Hepatocyte (in vitro differentiated cells): ENCODE results near the gene OR8B4. TPM values are rescaled to one million over a fixed set of nuclear protein-coding genes. Genes with fewer than 3 reads are reported as not detected.

Source experiments
- DNase-seq: peaks from one replicate; pipeline ENCODE4 v3.0.0-alpha.2; 2016; ENCODE audit warnings: low spot score
- H2AFZ ChIP-seq: fragments of 200-600 bp; sonication (generic); 2 replicates; pipeline ENCODE4 v1.6.0; 2016; ENCODE audit warnings: antibody characterized with exemption, mild to moderate bottlenecking
- H3K27ac ChIP-seq: fragments of 200-600 bp; sonication (generic); 2 replicates; pipeline ENCODE4 v1.5.1; 2016; ENCODE audit warnings: mild to moderate bottlenecking
- H3K27me3 ChIP-seq: fragments of 200-600 bp; sonication (generic); 2 replicates; pipeline ENCODE4 v1.6.1; 2016
- H3K36me3 ChIP-seq: fragments of 200-600 bp; sonication (generic); replicated peaks from 2 replicates; pipeline ENCODE4 v1.5.1; 2016; ENCODE audit warnings: low read depth; ENCODE audit not compliant: insufficient read depth
- H3K4me1 ChIP-seq: fragments of 200-600 bp; sonication (generic); 2 replicates; pipeline ENCODE4 v1.5.1; 2016; ENCODE audit warnings: mild to moderate bottlenecking, moderate library complexity; ENCODE audit not compliant: insufficient read depth
- H3K4me2 ChIP-seq: fragments of 200-600 bp; sonication (generic); 2 replicates; pipeline ENCODE4 v1.6.0; 2016
- H3K4me3 ChIP-seq: fragments of 200-600 bp; sonication (generic); 2 replicates; pipeline ENCODE4 v1.5.1; 2016; ENCODE audit warnings: mild to moderate bottlenecking
- H3K79me2 ChIP-seq: fragments of 200-600 bp; sonication (generic); 2 replicates; pipeline ENCODE4 v1.6.0; 2017; ENCODE audit warnings: mild to moderate bottlenecking
- H3K9me2 ChIP-seq: fragments of 200-600 bp; sonication (generic); replicated peaks from 2 replicates; pipeline ENCODE4 v1.6.0; 2017; ENCODE audit warnings: mild to moderate bottlenecking; ENCODE audit not compliant: insufficient read depth
- H3K9me3 ChIP-seq: fragments of 200-600 bp; sonication (generic); 2 replicates; pipeline ENCODE4 v1.5.1; 2016; ENCODE audit warnings: low read depth, mild to moderate bottlenecking
- H4K20me1 ChIP-seq: fragments of 200-600 bp; sonication (generic); 2 replicates; pipeline ENCODE4 v1.6.0; 2016; ENCODE audit warnings: mild to moderate bottlenecking; ENCODE audit not compliant: insufficient read depth, poor library complexity, severe bottlenecking
- CTCF ChIP-seq: fragments of 200-600 bp; sonication (generic); IDR thresholded peaks from 2 replicates; pipeline ENCODE4 v1.5.1; 2016; ENCODE audit warnings: antibody characterized with exemption, mild to moderate bottlenecking; ENCODE audit not compliant: poor library complexity
- EZH2 ChIP-seq: fragments of 200-600 bp; sonication (generic); IDR thresholded peaks from 2 replicates; pipeline ENCODE4 v1.6.1; 2016; ENCODE audit warnings: antibody characterized with exemption, mild to moderate bottlenecking, borderline replicate concordance
- EZH2phosphoT487 ChIP-seq: fragments of 200-600 bp; sonication (generic); IDR thresholded peaks from one replicate; pipeline ENCODE4 v1.6.1; 2018; ENCODE audit warnings: antibody characterized with exemption, mild to moderate bottlenecking, low read depth, moderate library complexity; ENCODE audit not compliant: unreplicated experiment, severe bottlenecking
- WGBS: methylation state at CpG from one replicate; pipeline ENCODE4 v1.1.6; 2016; ENCODE audit warnings: low lambda C conversion rate; ENCODE audit errors: missing lambda C conversion rate; 5-methylcytosine and 5-hydroxymethylcytosine counted together
- polyA plus RNA-seq: library from polyadenylated mRNA; unstranded; fragments of >200 nt; fragmentation: Nextera tagmentation; extraction: Ambion mirVana; gene quantifications from 2 replicates; pipeline ENCODE4 v1.2.1, GENCODE V29; 2016
- total RNA-seq: library from RNA; depleted of rRNA; stranded (reverse); fragments of >200 nt; gene quantifications from 2 replicates; pipeline ENCODE4 v1.2.3, GENCODE V29; 2014

The OR8B4 gene
- total and polyA plus RNA-seq, 2 experiments from 2014 or later, result not detected

GRCh38 chr11:124470561-124471227, 46.0 kb upstream of the OR8B4 start:
- Histone ChIP-seq H3K27ac (no peak overlapping the region), H2AFZ (no peak overlapping the region), H3K4me3 (no peak overlapping the region), H3K36me3 (no peaks in the 10 kb centered on the region), H3K27me3 (no peaks in the 10 kb centered on the region), H3K9me2 (no peaks in the 10 kb centered on the region), H3K4me1 (no peaks in the 10 kb centered on the region), H3K9me3 (no peaks in the 10 kb centered on the region), H3K4me2 (no peak overlapping the region), H3K79me2 (no peaks in the 10 kb centered on the region), H4K20me1 (no peaks in the 10 kb centered on the region)
- no peak for DNase-seq
- WGBS, result 89% methylated on average over 11 of the region's 11 CpGs
- TF ChIP-seq EZH2phosphoT487, result no peak
- no peak for TF ChIP-seq CTCF
- TF ChIP-seq EZH2, result no peak

GRCh38 chr11:124467381-124467927, 42.8 kb upstream of the OR8B4 start:
- no peaks in the 10 kb centered on the region for H3K79me2 ChIP-seq
- no peak for DNase-seq
- TF ChIP-seq CTCF (no peak), EZH2 (no peak), EZH2phosphoT487 (no peak)
- no peak overlapping the region for H3K4me3 ChIP-seq
- no peaks in the 10 kb centered on the region for H3K36me3 ChIP-seq
- no peak overlapping the region for H2AFZ ChIP-seq
- no peaks in the 10 kb centered on the region for H3K9me2 ChIP-seq
- no peak overlapping the region for H3K4me2 ChIP-seq
- no peaks in the 10 kb centered on the region for H3K9me3 ChIP-seq
- H3K27ac ChIP-seq, result no peak overlapping the region
- no peaks in the 10 kb centered on the region for H3K27me3 ChIP-seq
- WGBS, result 87% methylated on average over 8 of the region's 8 CpGs
- H4K20me1 ChIP-seq, result no peaks in the 10 kb centered on the region
- H3K4me1 ChIP-seq, result no peaks in the 10 kb centered on the region

DNA sequence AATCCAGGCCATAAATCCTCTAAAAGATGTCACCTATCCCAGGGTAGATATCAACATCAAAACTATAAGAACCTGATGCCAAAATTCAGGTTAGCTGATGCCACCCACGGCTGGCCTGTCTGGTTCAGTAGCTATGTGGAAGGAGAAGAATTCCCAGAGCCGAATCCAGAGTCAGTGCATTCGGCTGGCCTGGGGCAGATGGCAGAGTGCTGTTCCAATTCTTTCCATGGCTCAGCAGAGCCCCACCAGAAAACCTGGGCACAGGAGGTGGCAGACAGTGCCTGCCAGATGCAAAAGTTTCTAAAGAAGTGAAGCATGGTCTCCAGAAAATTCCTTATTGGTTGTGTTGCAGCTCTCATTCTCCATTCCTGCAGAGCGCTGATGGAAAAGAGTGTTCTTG, 40.7 kb upstream of the OR8B4 start:
- H3K79me2 ChIP-seq, result no peaks in the 10 kb centered on the region
- no peaks in the 10 kb centered on the region for H3K9me2 ChIP-seq
- TF ChIP-seq EZH2phosphoT487 (no peak), EZH2 (no peak), CTCF (no peak)
- no peak for DNase-seq
- no peak overlapping the region for H3K4me2 ChIP-seq
- H3K27me3 ChIP-seq, result no peaks in the 10 kb centered on the region
- no peak overlapping the region for H3K27ac ChIP-seq
- no peaks in the 10 kb centered on the region for H3K4me1 ChIP-seq
- H2AFZ ChIP-seq, result no peak overlapping the region
- 85% methylated on average over 4 of the region's 4 CpGs for WGBS
- no peaks in the 10 kb centered on the region for H4K20me1 ChIP-seq
- no peak overlapping the region for H3K4me3 ChIP-seq
- no peaks in the 10 kb centered on the region for H3K36me3 ChIP-seq
- no peaks in the 10 kb centered on the region for H3K9me3 ChIP-seq
